HUES64 (cell line): Measurements from ENCODE around the gene RHBDF1. TPM values are rescaled to one million over a fixed set of nuclear protein-coding genes. Genes with fewer than 3 reads are reported as not detected.

Source experiments
- H3K27ac ChIP-seq: 2 replicates; pipeline ENCODE4 v1.7.0; 2013; ENCODE audit warnings: low read depth, low read length, inconsistent platforms
- H3K27me3 ChIP-seq: 2 replicates; pipeline ENCODE4 v1.6.1; 2013; ENCODE audit warnings: mild to moderate bottlenecking, low read length; ENCODE audit not compliant: insufficient read depth
- H3K36me3 ChIP-seq: 2 replicates; pipeline ENCODE4 v1.6.1; 2013; ENCODE audit warnings: mild to moderate bottlenecking, low read length; ENCODE audit not compliant: insufficient read depth
- H3K4me1 ChIP-seq: 2 replicates; pipeline ENCODE4 v1.6.1; 2013; ENCODE audit warnings: mild to moderate bottlenecking, low read length, moderate library complexity; ENCODE audit not compliant: insufficient read depth
- H3K4me3 ChIP-seq: 2 replicates; pipeline ENCODE4 v1.5.1; 2013; ENCODE audit warnings: mild to moderate bottlenecking, low read length, moderate library complexity
- H3K9ac ChIP-seq: 2 replicates; pipeline ENCODE4 v1.6.1; 2013; ENCODE audit warnings: mild to moderate bottlenecking, low read depth, low read length
- H3K9me3 ChIP-seq: 2 replicates; pipeline ENCODE4 v1.6.1; 2013; ENCODE audit warnings: low read depth, low read length; ENCODE audit not compliant: insufficient read depth
- WGBS: fragments of 150-250, 120-280 bp; methylation state at CpG from one replicate; pipeline ENCODE4 v1.1.7; 2013; ENCODE audit warnings: missing lambda C conversion rate; 5-methylcytosine and 5-hydroxymethylcytosine counted together
- polyA plus RNA-seq, 2 experiments: library from polyadenylated mRNA; stranded (reverse); fragments of 50-300 nt; gene quantifications; one replicate each; pipeline ENCODE4 v1.2.3, GENCODE V29; 2013

Gene RHBDF1, protein sequence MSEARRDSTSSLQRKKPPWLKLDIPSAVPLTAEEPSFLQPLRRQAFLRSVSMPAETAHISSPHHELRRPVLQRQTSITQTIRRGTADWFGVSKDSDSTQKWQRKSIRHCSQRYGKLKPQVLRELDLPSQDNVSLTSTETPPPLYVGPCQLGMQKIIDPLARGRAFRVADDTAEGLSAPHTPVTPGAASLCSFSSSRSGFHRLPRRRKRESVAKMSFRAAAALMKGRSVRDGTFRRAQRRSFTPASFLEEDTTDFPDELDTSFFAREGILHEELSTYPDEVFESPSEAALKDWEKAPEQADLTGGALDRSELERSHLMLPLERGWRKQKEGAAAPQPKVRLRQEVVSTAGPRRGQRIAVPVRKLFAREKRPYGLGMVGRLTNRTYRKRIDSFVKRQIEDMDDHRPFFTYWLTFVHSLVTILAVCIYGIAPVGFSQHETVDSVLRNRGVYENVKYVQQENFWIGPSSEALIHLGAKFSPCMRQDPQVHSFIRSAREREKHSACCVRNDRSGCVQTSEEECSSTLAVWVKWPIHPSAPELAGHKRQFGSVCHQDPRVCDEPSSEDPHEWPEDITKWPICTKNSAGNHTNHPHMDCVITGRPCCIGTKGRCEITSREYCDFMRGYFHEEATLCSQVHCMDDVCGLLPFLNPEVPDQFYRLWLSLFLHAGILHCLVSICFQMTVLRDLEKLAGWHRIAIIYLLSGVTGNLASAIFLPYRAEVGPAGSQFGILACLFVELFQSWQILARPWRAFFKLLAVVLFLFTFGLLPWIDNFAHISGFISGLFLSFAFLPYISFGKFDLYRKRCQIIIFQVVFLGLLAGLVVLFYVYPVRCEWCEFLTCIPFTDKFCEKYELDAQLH
- polyA plus RNA-seq (2013, experiment 1 of 2) = 17.7 TPM
- 21.6 TPM for polyA plus RNA-seq (2013, experiment 2 of 2)

DNA sequence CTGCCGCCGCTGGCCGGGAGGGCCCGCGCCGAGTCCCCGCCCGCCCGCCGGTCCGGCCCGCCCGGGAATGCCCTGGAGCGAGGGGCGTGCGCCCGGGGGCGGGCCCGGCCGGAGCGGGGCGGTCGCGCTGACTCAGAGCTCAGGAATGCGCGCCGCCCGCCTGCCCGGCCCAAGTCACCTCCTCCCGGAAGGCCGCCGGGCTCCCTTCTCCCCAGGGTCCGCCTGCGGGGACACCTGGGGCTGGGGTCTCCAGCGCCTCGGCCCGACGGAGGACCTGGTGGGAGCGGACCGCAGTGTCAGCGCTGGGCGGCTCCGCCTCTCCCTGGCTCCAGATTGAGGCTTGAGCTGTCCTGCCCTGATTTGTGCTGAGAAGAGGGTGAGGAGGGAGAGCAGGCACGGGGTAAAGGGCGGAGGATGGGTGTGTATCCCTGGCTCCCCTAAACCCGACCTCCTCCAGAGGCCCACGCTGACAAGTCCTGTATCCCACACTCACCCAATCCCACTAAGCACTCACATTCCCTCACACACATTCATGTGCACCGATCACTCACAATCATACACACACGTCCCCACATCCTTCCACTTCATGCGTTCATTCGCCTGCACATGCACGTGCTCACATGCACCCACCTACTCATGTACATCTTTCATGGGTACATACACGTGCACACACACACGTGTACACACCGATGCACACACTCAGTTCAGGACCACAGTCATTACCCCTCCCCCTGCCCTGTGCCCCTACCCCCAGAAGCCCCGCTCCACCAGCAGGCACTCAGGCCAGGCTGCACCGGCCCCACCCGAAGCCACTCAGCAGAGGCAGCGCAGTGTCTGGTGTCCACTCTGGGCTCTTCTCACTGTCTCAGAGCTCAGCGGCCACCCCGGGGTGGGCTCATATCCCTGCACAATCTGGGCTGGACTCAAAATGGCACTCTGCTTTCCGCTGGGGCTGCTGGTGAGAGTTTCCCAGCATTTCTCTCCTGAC lies at the start of gene RHBDF1:
Gene RHBDF1 (minus strand): TSS at position 71 of the 988 bp plus-strand sequence. CDS start 7,616 bp downstream, outside the sequence.
- H3K9me3 ChIP-seq = no peaks in the 10 kb centered on the region
- peaks cover 50% of the 10 kb centered on the region for H3K4me1 ChIP-seq
- H3K9ac ChIP-seq = peak within 1 kb of the TSS; percentile 75
- H3K4me3 ChIP-seq = peak within 1 kb of the TSS; percentile 62
- WGBS = 19% methylated on average over 62 of the region's 62 CpGs
- H3K36me3 ChIP-seq = no peaks in the 10 kb centered on the region
- no peaks in the 10 kb centered on the region for H3K27me3 ChIP-seq
- H3K27ac ChIP-seq = peak within 1 kb of the TSS; percentile 81; the same call in 1 of the 2 replicates

GRCh38 chr16:120756-121155 lies 48.3 kb upstream of the RHBDF1 start:
- H3K4me1 ChIP-seq = no peaks in the 10 kb centered on the region
- WGBS = 94% methylated on average over 2 of the region's 2 CpGs
- no peak overlapping the region for H3K4me3 ChIP-seq
- H3K27me3 ChIP-seq = no peaks in the 10 kb centered on the region
- no peak overlapping the region for H3K9ac ChIP-seq
- H3K27ac ChIP-seq = no peak overlapping the region
- no peaks in the 10 kb centered on the region for H3K9me3 ChIP-seq
- peaks cover 8% of the 10 kb centered on the region; the same call in 1 of the 2 replicates for H3K36me3 ChIP-seq

DNA sequence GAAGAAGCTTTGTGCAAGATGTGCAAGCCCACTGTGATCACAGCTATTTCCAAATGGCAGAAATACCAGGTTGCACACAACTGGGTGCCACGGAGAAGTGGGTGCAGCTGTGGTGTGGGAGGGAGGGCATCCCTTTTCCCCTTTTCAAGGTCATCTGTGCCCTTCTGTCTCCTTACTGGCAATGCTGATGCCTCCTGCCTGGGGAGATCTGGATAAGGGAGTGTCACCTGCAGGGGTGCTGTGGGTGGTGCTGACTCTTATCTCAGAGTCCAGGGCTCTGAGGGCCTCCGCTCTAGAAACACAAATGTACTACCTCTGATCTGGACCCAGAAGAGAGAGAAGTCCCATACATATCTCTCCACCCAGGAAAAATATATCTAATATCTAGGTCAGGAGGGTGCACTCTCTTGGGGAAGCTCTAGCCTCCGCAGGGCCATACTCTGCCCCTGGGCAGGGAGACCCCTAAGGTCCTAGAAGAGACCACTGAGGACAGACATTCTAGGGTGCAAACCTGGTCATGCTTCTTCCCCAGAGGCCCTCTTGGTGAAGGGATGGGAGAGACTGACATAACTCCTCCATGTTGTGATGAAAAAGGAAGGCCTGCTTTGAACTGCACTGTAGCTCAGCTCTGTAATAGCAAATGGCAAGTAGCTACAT lies 47.5 kb upstream of the RHBDF1 start:
- Histone ChIP-seq H3K4me1 (no peaks in the 10 kb centered on the region), H3K27me3 (no peaks in the 10 kb centered on the region), H3K36me3 (peaks cover 8% of the 10 kb centered on the region; the same call in 1 of the 2 replicates), H3K27ac (no peak overlapping the region), H3K9ac (no peak overlapping the region), H3K9me3 (no peaks in the 10 kb centered on the region), H3K4me3 (no peak overlapping the region)
- 93% methylated on average over 3 of the region's 3 CpGs for WGBS

GRCh38 chr16:119295-119694 lies 46.9 kb upstream of the RHBDF1 start:
- H3K27me3 ChIP-seq = no peaks in the 10 kb centered on the region
- no peaks in the 10 kb centered on the region for H3K4me1 ChIP-seq
- no peak overlapping the region for H3K27ac ChIP-seq
- no peaks in the 10 kb centered on the region for H3K9me3 ChIP-seq
- no peak overlapping the region for H3K4me3 ChIP-seq
- H3K9ac ChIP-seq = no peak overlapping the region
- H3K36me3 ChIP-seq = peaks cover 10% of the 10 kb centered on the region; the same call in 1 of the 2 replicates
- WGBS = 92% methylated on average over 5 of the region's 5 CpGs

DNA sequence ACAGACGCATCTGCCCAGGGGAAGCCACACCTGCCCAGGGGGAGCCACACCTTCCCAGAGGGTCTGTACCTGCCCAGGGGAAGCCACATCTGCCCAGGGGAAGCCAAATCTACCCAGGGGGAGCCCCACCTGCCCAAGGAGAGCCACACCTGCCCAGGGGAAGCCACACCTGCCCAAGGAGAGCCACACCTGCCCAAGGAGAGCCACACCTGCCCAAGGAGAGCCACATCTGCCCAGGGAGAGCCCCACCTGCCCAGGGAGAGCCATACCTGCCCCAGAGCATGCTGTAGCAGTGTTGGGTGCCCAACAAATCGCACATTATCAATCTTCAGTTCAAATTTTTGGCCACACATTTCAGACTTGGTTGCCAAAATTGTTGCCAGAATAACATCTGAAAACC lies 46.4 kb upstream of the RHBDF1 start:
- WGBS = 93% methylated on average over 2 of the region's 2 CpGs
- no peak overlapping the region for H3K4me3 ChIP-seq
- H3K36me3 ChIP-seq = peaks cover 10% of the 10 kb centered on the region; the same call in 1 of the 2 replicates
- no peaks in the 10 kb centered on the region for H3K9me3 ChIP-seq
- no peaks in the 10 kb centered on the region for H3K4me1 ChIP-seq
- no peak overlapping the region for H3K9ac ChIP-seq
- no peaks in the 10 kb centered on the region for H3K27me3 ChIP-seq
- H3K27ac ChIP-seq = no peak overlapping the region

DNA sequence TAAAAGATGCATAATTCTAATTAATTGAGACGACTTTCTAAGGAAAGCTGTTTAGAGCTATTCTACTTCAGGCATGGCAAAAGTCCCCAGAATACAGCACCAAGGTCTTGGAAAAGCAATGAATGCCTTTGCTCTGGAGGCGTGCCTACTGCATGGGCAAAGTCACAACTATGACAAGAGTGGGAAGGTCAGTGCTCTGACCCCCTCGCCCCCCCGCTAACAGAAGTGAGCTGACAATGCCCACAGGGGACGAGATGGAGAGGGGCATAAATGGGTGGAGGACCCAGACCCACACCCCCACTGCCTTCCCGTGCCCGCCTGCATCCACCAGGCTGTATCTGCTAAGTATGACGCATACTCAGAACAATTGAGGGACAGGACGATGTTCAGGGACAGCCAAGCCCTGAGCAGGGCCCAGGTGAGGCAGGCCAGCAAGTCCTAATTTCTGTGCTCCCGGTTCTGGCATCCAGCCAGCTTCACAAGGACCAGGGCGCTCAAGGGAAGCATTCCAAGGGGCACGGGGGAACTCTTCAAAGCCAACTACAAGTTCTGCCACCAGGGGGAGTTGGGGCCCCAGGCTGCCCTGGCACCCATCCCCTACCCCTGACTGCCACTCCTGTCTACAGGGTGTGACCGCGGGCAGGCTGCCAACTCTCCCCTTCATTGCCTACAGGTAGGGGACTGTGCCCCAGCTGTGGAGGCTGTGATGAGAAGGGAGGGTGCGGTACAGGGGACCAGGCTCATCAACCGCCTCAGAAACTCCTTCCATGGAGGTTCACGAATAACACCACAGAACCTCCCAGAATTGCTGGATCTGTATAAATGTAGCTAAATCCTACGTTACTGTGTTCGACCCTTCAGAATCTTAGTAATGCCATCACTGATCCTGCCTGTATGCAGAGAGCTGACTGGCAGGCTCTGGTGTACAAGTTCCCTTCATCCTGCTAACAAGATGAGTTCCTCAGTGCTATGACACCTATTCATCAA lies 45.2 kb upstream of the RHBDF1 start:
- Histone ChIP-seq H3K9me3 (no peaks in the 10 kb centered on the region), H3K27ac (no peak overlapping the region), H3K4me1 (peaks cover 8% of the 10 kb centered on the region; the same call in 1 of the 2 replicates), H3K9ac (no peak overlapping the region), H3K36me3 (peaks cover 11% of the 10 kb centered on the region), H3K4me3 (no peak overlapping the region), H3K27me3 (no peaks in the 10 kb centered on the region)
- WGBS = 75% methylated on average over 19 of the region's 19 CpGs

- no peak overlapping the region for H3K9ac ChIP-seq
- 92% methylated on average over 6 of the region's 7 CpGs for WGBS
Measured at GRCh38 chr16:116015-116414, 43.6 kb upstream of the RHBDF1 start.

GRCh38 chr16:114327-114726 lies 41.9 kb upstream of the RHBDF1 start:
- Histone ChIP-seq H3K4me1 (peaks cover 8% of the 10 kb centered on the region; the same call in 1 of the 2 replicates), H3K9me3 (no peaks in the 10 kb centered on the region), H3K9ac (no peak overlapping the region), H3K27ac (no peak overlapping the region), H3K27me3 (no peaks in the 10 kb centered on the region), H3K4me3 (no peak overlapping the region), H3K36me3 (peaks cover 36% of the 10 kb centered on the region)
- 97% methylated on average over 2 of the region's 2 CpGs for WGBS

More at GRCh38 chr16:116015-116414, 43.6 kb upstream of the RHBDF1 start:
- Histone ChIP-seq H3K4me1 (peaks cover 8% of the 10 kb centered on the region; the same call in 1 of the 2 replicates), H3K4me3 (no peak overlapping the region), H3K9me3 (no peaks in the 10 kb centered on the region), H3K27me3 (no peaks in the 10 kb centered on the region), H3K27ac (no peak overlapping the region), H3K36me3 (peaks cover 24% of the 10 kb centered on the region)

DNA sequence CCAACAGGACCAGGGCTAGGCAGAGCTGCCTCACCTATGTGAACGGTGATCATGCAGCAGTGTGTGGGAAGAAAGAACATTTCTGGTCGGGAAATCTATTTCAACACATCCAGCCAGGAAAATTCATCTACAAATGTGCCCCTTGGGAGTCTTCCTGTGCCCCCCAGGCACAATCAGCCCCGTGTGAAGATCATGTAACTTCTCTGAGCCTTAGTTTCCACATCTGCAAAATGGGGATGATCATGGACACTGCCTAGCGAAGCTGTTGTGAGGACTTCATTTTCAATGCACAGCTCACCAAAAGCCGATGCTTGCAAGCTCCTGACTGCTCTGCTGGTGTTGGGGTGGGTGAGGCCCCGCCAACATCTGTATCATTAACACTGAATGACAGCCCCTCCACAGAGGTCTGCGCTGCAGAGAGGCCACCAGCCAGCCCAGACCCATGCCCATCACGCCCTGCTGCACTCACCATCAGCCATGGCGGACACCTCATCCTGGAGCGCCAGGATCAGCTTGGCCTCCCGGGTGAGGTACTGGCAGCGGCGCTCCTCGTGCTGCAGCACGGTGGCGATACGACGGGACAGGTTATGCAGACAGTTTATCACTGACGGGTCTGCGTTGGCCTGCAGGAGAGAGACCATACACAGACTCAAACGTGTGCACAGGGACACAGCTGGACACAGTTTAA lies 39.9 kb upstream of the RHBDF1 start:
- peaks cover 8% of the 10 kb centered on the region; the same call in 1 of the 2 replicates for H3K4me1 ChIP-seq
- H3K9ac ChIP-seq = no peak overlapping the region
- 95% methylated on average over 21 of the region's 21 CpGs for WGBS
- H3K4me3 ChIP-seq = no peak overlapping the region
- no peaks in the 10 kb centered on the region for H3K9me3 ChIP-seq
- H3K27me3 ChIP-seq = no peaks in the 10 kb centered on the region
- H3K27ac ChIP-seq = no peak overlapping the region
- peaks cover 39% of the 10 kb centered on the region for H3K36me3 ChIP-seq
